ENCODE results near the gene RAB40C. TPM values are rescaled to one million over a fixed set of nuclear protein-coding genes. Genes with fewer than 3 reads are reported as not detected.

RAB40C gene
- total RNA-seq, 1 donor: 11.2 TPM

DNA sequence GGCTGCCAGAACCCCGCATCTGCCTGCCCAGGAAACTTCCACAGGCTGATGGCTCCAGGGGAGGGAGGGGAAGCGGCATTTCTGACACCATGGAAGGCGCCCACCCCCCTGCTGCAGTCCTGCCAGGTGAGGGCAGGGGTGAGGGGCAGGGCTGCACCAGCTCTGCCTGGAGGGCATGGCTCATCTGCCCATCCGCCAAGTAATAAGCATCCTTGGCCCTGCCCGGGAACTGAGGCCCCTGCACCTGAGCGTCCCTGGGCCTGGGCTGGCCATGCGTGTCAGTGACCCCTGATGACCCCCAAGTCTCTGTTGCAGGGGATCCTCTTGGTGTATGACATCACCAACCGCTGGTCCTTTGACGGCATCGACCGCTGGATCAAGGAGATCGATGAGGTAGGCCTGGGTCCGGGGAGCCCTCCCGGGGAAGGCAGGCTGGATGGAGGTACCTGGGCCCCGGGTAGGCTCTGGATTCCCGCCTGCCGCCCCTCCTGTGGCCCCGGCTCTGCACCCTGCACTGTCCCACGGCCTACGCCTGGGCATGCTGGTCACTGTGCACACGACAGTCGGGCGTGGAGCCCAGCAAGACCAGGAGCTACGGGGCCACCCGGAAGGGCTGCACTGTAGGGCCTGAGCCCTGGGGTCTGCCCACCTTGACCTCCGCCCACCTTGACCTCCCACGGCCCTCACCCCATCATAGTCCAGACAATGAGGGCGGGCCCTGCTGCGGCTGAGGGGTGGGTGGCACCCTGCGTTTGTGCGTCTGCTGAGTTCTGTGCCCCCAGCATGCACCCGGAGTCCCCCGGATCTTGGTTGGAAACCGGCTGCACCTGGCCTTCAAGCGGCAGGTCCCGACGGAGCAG is 35.5 kb downstream of the RAB40C start:
- Histone ChIP-seq H3K79me2 (ENCODE audit: insufficient read depth, low read length) (peaks cover 7% of the 10 kb centered on the region), H3K27ac (ENCODE audit: low read depth, low read length) (no peak overlapping the region), H3K4me3 (ENCODE audit: insufficient read depth, low read length) (no peak overlapping the region), H3K9me3 (ENCODE audit: low read depth, low read length) (no peaks in the 10 kb centered on the region), H4K20me1 (ENCODE audit: insufficient read depth, low read length) (peaks cover 13% of the 10 kb centered on the region), H3K27me3 (ENCODE audit: insufficient read depth, low read length) (no peaks in the 10 kb centered on the region), H2AFZ (ENCODE audit: low read length) (no peak overlapping the region), H3K36me3 (ENCODE audit: insufficient read depth, low read length) (no peaks in the 10 kb centered on the region), H3K4me1 (ENCODE audit: insufficient read depth, low read length) (peaks cover 13% of the 10 kb centered on the region), H3K4me2 (ENCODE audit: insufficient read depth, low read length) (no peak overlapping the region)
- TF ChIP-seq, protein P1, sequence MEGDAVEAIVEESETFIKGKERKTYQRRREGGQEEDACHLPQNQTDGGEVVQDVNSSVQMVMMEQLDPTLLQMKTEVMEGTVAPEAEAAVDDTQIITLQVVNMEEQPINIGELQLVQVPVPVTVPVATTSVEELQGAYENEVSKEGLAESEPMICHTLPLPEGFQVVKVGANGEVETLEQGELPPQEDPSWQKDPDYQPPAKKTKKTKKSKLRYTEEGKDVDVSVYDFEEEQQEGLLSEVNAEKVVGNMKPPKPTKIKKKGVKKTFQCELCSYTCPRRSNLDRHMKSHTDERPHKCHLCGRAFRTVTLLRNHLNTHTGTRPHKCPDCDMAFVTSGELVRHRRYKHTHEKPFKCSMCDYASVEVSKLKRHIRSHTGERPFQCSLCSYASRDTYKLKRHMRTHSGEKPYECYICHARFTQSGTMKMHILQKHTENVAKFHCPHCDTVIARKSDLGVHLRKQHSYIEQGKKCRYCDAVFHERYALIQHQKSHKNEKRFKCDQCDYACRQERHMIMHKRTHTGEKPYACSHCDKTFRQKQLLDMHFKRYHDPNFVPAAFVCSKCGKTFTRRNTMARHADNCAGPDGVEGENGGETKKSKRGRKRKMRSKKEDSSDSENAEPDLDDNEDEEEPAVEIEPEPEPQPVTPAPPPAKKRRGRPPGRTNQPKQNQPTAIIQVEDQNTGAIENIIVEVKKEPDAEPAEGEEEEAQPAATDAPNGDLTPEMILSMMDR (IDR thresholded peaks at IDR 0.05; ENCODE audit: extremely low read depth, low read depth, low read length): no peak
- DNase-seq (ENCODE audit: insufficient read length, low spot score, missing footprints): peak; percentile 87

DNA sequence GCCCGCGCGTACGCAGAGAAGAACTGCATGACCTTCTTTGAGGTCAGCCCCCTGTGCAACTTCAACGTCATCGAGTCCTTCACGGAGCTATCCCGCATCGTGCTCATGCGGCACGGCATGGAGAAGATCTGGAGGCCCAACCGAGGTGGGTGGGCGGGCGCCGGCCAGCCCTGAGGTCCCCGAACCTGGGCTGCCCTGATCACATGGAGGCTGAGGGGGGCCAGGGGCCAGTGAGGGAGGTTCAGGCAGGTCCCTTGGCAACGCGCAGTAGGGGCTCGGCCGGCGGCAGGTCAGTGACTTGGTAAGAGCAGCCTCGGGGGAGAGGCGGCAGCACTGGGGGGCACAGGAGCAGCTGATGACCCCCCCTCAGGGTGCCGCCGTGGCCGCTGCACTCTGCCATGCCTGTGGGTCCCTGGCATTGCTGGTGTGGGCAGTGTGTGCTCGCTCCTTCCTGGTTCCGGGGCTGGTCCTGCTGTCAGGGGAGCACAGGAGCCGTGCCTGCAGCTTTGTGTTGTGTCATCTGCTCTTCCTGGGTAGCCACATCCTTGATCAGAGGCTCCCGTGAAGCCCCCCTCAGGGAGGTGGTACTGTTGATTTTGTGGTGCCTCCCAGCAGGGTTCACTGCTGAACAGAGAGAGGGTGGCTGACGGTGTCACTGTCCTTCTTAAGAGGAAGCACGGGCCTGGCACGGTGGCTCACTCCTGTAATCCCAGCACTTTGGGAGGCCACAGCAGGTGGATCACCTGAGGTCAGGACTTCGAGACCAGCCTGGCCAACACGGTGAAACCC is 36.3 kb downstream of the RAB40C start:
- H4K20me1 ChIP-seq (ENCODE audit: insufficient read depth, low read length): peaks cover 13% of the 10 kb centered on the region
- no peaks in the 10 kb centered on the region for H3K36me3 ChIP-seq (ENCODE audit: insufficient read depth, low read length)
- no peaks in the 10 kb centered on the region for H3K27me3 ChIP-seq (ENCODE audit: insufficient read depth, low read length)
- no peak overlapping the region for H3K4me3 ChIP-seq (ENCODE audit: insufficient read depth, low read length)
- no peak overlapping the region for H3K4me2 ChIP-seq (ENCODE audit: insufficient read depth, low read length)
- DNase-seq (ENCODE audit: insufficient read length, low spot score, missing footprints): peak; percentile 89
- no peaks in the 10 kb centered on the region for H3K9me3 ChIP-seq (ENCODE audit: low read depth, low read length)
- peak overlapping the region; percentile 72 for H3K27ac ChIP-seq (ENCODE audit: low read depth, low read length)
- peaks cover 13% of the 10 kb centered on the region for H3K4me1 ChIP-seq (ENCODE audit: insufficient read depth, low read length)
- H3K79me2 ChIP-seq (ENCODE audit: insufficient read depth, low read length): peaks cover 7% of the 10 kb centered on the region
- no peak overlapping the region for H2AFZ ChIP-seq (ENCODE audit: low read length)
- TF ChIP-seq, protein P1 (IDR thresholded peaks at IDR 0.05; ENCODE audit: extremely low read depth, low read depth, low read length): no peak

DNA sequence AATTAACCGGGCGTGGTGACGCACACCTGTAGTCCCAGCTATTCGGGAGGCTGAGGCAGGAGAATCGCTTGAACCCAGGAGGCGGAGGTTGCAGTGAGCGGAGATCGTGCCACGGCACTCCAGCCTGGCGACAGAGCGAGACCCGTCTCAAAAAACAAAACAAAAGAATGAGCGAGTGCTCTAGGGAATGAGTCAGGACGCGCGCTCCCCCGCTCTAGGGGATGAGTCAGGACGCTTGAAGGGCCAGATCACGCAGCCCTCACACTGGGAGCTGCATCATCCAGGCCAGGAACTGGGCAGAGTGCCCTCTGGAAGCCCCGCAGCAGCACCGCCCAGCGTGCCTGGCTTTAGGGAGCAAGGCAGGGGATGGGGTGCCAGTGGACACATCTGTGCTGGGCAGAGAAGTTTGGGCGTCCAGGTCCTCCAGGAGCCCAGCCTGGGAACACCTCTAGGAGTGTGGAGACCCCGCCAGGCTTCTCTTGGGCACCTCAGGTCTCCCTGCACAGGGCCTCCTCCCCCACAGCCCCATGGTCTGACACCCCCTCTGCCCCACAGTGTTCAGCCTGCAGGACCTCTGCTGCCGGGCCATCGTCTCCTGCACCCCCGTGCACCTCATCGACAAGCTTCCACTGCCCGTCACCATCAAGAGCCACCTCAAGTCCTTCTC is 37.1 kb downstream of the RAB40C start:
- Histone ChIP-seq H3K4me1 (ENCODE audit: insufficient read depth, low read length) (peaks cover 13% of the 10 kb centered on the region), H3K36me3 (ENCODE audit: insufficient read depth, low read length) (no peaks in the 10 kb centered on the region), H3K27ac (ENCODE audit: low read depth, low read length) (peak overlapping the region; percentile 72), H3K4me2 (ENCODE audit: insufficient read depth, low read length) (peak overlapping the region; percentile 45), H2AFZ (ENCODE audit: low read length) (no peak overlapping the region), H3K27me3 (ENCODE audit: insufficient read depth, low read length) (no peaks in the 10 kb centered on the region), H4K20me1 (ENCODE audit: insufficient read depth, low read length) (peaks cover 6% of the 10 kb centered on the region), H3K4me3 (ENCODE audit: insufficient read depth, low read length) (no peak overlapping the region), H3K9me3 (ENCODE audit: low read depth, low read length) (no peaks in the 10 kb centered on the region), H3K79me2 (ENCODE audit: insufficient read depth, low read length) (peaks cover 3% of the 10 kb centered on the region)
- TF ChIP-seq, protein P1 (IDR thresholded peaks at IDR 0.05; ENCODE audit: extremely low read depth, low read depth, low read length): no peak
- peak; percentile 100 for DNase-seq (ENCODE audit: insufficient read length, low spot score, missing footprints)
